HG02840 (cell line): Measurements from ENCODE around the gene GFI1B.
"Not testable (repeated sequence)": the region's sequence is repeated elsewhere in the genome, so short reads cannot be mapped to it uniquely, and the experiment has no call there.

ENCODE experiments used
- ATAC-seq: cut with Tn5 transposase; IDR thresholded peaks from one replicate; pipeline ENCODE4 v1.9.1; 2021; ENCODE audit warnings: mild to moderate bottlenecking, moderate library complexity, moderate number of reproducible peaks; ENCODE audit not compliant: unreplicated experiment, low FRiP score

The GFI1B gene

GRCh38 chr9:132989414-132989996 lies 11.0 kb downstream of the GFI1B start:
- no peak for ATAC-seq

- ATAC-seq = not testable (repeated sequence)
These were observed 11.6 kb downstream of the GFI1B start for GRCh38 chr9:132989998-132990557.

- ATAC-seq = no peak
These were observed 12.3 kb downstream of the GFI1B start for GRCh38 chr9:132990781-132991180.

- no peak for ATAC-seq
These were observed 13.1 kb downstream of the GFI1B start for GRCh38 chr9:132991351-132992300.

- no peak for ATAC-seq
These were observed 15.0 kb downstream of the GFI1B start for GRCh38 chr9:132993511-132993939.

- ATAC-seq = no peak
These were observed 16.1 kb downstream of the GFI1B start for GRCh38 chr9:132994410-132995120.

- no peak for ATAC-seq
These were observed 16.6 kb downstream of the GFI1B start for GRCh38 chr9:132995121-132995420.

GRCh38 chr9:132995879-132996278 lies 17.4 kb downstream of the GFI1B start:
- ATAC-seq = no peak

- no peak for ATAC-seq
These were observed 18.0 kb downstream of the GFI1B start for GRCh38 chr9:132996526-132996925.

GRCh38 chr9:132997591-132997990 lies 19.1 kb downstream of the GFI1B start:
- ATAC-seq = no peak

GRCh38 chr9:132998221-132998620 lies 19.7 kb downstream of the GFI1B start:
- ATAC-seq = not testable (repeated sequence)

- ATAC-seq = no peak
These were observed 20.5 kb downstream of the GFI1B start for GRCh38 chr9:132998831-132999635.

GRCh38 chr9:133002147-133003070 lies 23.9 kb downstream of the GFI1B start:
- no peak for ATAC-seq

GRCh38 chr9:133003071-133003461 lies 24.6 kb downstream of the GFI1B start:
- ATAC-seq = no peak

GRCh38 chr9:133003671-133004090 lies 25.2 kb downstream of the GFI1B start:
- no peak for ATAC-seq

GRCh38 chr9:133004091-133004998 lies 25.9 kb downstream of the GFI1B start:
- ATAC-seq = no peak

- no peak for ATAC-seq
These were observed 26.7 kb downstream of the GFI1B start for GRCh38 chr9:133004999-133005760.
